Right cardiac atrium (tissue), 5 donors: ENCODE data around the gene IRF4. TPM values are rescaled to one million over a fixed set of nuclear protein-coding genes. Genes with fewer than 3 reads are reported as not detected.

Experiments
- ATAC-seq, 2 donors: fragments of 200-7000 bp; cut with Tn5 transposase; one replicate each; pipeline versions ENCODE4 v1.8.0 to v1.9.1; 2020; ENCODE audit warnings: moderate library complexity in 2 of 2, mild to moderate bottlenecking in 1 of 2
- DNase-seq, 3 donors: peaks; one replicate each; pipeline ENCODE4 v3.0.0-alpha.2; 2020
- H3K27ac ChIP-seq: one replicate; pipeline ENCODE4 v1.5.1; 2013; ENCODE audit warnings: mild to moderate bottlenecking, low read length, control low read depth, moderate library complexity
- H3K27me3 ChIP-seq: one replicate; pipeline ENCODE4 v1.6.1; 2013; ENCODE audit not compliant: control insufficient read depth, insufficient read depth
- H3K4me1 ChIP-seq: one replicate; pipeline ENCODE4 v1.6.1; 2013; ENCODE audit warnings: low read length; ENCODE audit not compliant: control insufficient read depth, insufficient read depth
- H3K4me3 ChIP-seq: one replicate; pipeline ENCODE4 v1.5.1; 2013; ENCODE audit warnings: low read length, control low read depth
- H3K9me3 ChIP-seq: one replicate; pipeline ENCODE4 v1.6.1; 2013; ENCODE audit warnings: low read length; ENCODE audit not compliant: control insufficient read depth
- WGBS: extraction: QIAGEN DNeasy Blood & Tissue Kit; methylation state at CpG from one replicate; pipeline ENCODE4 v1.1.7; 2013; 5-methylcytosine and 5-hydroxymethylcytosine counted together
- intact Hi-C, 4 donors: fragments of 100-400 bp; cut with DNase I; formaldehyde crosslinking; loops; one replicate each; pipeline versions ENCODE4 v1.11.0 to v1.14.0; 2022 to 2023
- polyA plus RNA-seq: library from polyadenylated mRNA; stranded (reverse); fragments of 200-250 nt; gene quantifications from one replicate; pipeline ENCODE4 v1.2.3, GENCODE V29; 2013
- total RNA-seq, 4 donors: library from RNA; stranded (reverse); fragmentation: NEBNext Ultra II Directional; extraction: Animal tissue kit (Norgen Biotek cat#: 25700); gene quantifications; one replicate each; pipeline ENCODE4 v1.2.1, GENCODE V29; 2021
- donor health status: healthy with polysubstance abuse.
- donor health status: DM: no; HTN: yes; CAD: no.
- donor health status: DM: no; HTN: no; CAD: no.
- donor health status: DM: no; HTN: yes; CAD: no; lungs with severe emphysema.
- donor health status: DM: yes; HTN: yes; CAD: no.

The IRF4 gene
- total and polyA plus RNA-seq, 5 donors = 0.41 to 1.4 (median 0.54) TPM

DNA sequence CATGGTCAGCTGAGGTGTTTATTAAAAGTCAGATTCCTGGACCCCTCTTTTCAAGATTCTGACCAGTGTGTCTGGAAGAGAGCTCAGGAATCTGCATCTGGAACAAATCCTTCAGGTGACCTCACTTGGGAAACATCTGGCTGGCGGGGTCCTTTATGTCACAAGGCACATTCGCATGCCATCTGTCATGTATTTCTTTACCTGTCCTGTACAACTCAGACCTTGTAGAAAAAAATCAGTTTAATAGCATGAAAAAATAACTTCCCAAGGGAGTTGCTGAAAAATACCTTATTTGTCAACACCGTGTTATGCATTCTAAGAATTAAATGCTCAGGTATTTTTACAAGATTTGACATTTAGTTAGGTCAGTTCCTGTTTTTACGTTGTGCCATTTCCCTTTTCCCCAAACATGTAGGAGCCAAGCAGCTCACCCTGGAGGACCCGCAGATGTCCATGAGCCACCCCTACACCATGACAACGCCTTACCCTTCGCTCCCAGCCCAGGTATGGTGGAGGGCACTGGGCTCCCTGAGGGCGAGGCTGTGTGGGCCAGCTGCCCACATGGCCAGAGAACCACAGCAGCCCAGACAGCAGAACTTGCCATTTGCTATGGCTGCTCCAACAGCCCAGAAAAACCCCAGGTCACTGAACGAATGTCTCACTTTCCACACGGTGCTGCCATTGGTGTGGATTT, 4.0 kb downstream of the IRF4 start:
- intact Hi-C loops = no loop called here
- no peak for DNase-seq
- 73% methylated on average over 10 of the region's 10 CpGs for WGBS
- H3K27ac ChIP-seq = no peak overlapping the region
- H3K9me3 ChIP-seq = no peaks in the 10 kb centered on the region
- ATAC-seq = no peak
- no peak overlapping the region for H3K4me3 ChIP-seq
- peaks cover 3% of the 10 kb centered on the region for H3K27me3 ChIP-seq
- H3K4me1 ChIP-seq = peaks cover 6% of the 10 kb centered on the region

DNA sequence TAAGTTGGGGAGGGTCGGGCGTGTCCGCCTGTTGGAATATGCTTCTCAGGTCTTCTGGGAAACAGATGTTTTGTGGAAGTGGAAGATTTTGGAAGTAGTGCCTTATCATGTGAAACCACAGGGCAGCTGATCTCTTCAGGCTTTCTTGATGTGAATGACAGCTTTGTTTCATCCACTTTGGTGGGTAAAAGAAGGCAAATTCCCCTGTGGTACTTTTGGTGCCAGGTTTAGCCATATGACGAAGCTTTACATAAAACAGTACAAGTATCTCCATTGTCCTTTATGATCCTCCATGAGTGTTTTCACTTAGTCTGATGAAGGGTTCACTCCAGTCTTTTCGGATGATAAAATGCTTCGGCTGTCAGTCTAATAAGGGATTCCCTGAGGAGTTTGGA, 4.6 kb downstream of the IRF4 start:
- Histone ChIP-seq H3K4me3 (no peak overlapping the region), H3K27me3 (peaks cover 3% of the 10 kb centered on the region), H3K9me3 (no peaks in the 10 kb centered on the region), H3K27ac (no peak overlapping the region), H3K4me1 (peaks cover 6% of the 10 kb centered on the region)
- DNase-seq = no peak
- ATAC-seq = no peak
- intact Hi-C loops = no loop called here
- 71% methylated on average over 6 of the region's 6 CpGs for WGBS

DNA sequence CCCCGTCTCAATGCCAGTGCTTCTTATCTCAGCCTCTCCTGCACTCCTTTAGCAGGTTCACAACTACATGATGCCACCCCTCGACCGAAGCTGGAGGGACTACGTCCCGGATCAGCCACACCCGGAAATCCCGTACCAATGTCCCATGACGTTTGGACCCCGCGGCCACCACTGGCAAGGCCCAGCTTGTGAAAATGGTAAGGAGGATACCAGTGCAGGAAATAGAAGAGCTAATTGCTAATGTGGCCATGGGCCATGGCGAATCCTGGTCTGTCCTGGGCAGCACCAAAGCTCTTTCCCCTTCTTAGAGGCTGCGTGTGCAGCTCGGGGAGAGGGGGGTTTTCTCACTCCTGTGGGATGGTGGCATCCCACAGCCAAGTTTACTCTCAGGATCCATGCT, 5.5 kb downstream of the IRF4 start:
- WGBS = 80% methylated on average over 13 of the region's 13 CpGs
- DNase-seq (no peak), ATAC-seq (no peak)
- Histone ChIP-seq H3K4me3 (no peak overlapping the region), H3K9me3 (no peaks in the 10 kb centered on the region), H3K4me1 (peaks cover 6% of the 10 kb centered on the region), H3K27ac (no peak overlapping the region), H3K27me3 (peaks cover 3% of the 10 kb centered on the region)
- intact Hi-C loops = no loop called here

GRCh38 chr6:397604-398003, 6.1 kb downstream of the IRF4 start:
- H3K9me3 ChIP-seq = no peaks in the 10 kb centered on the region
- peaks cover 3% of the 10 kb centered on the region for H3K4me1 ChIP-seq
- DNase-seq (no peak), ATAC-seq (no peak)
- H3K27me3 ChIP-seq = peaks cover 3% of the 10 kb centered on the region
- intact Hi-C loops = no loop called here
- WGBS = 75% methylated on average over 5 of the region's 5 CpGs
- no peak overlapping the region for H3K27ac ChIP-seq
- no peak overlapping the region for H3K4me3 ChIP-seq

- 93% methylated on average over 2 of the region's 2 CpGs for WGBS
- no peaks in the 10 kb centered on the region for H3K4me1 ChIP-seq
- peaks cover 3% of the 10 kb centered on the region for H3K27me3 ChIP-seq
- no peaks in the 10 kb centered on the region for H3K9me3 ChIP-seq
- DNase-seq = no peak
- no peak for ATAC-seq
- intact Hi-C loops = no loop called here
- H3K4me3 ChIP-seq = no peak overlapping the region
- H3K27ac ChIP-seq = no peak overlapping the region
Observed at GRCh38 chr6:398065-398464, 6.5 kb downstream of the IRF4 start.

DNA sequence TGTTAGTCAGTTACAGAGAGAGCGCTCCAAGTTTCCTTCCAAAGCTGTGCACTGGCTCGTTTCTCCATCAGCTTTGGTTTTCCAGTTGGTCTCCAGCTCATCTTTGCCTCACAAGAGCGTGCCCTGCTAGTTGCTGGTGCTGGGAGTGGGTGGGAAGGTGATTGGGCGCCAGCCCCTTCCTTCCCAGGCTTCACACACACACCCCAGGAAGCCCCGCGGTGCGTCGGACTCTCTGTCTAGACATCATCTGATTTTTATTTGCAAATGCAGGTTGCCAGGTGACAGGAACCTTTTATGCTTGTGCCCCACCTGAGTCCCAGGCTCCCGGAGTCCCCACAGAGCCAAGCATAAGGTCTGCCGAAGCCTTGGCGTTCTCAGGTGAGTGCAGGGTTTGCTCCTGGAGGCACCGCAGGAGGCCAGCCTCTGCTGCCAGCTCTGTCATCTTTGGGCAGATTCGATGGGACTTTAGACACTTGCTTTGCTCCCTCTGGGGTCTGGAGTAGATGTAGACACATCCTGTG, 7.1 kb downstream of the IRF4 start:
- H3K4me3 ChIP-seq = no peak overlapping the region
- no peak overlapping the region for H3K27ac ChIP-seq
- intact Hi-C loops = no loop called here
- H3K9me3 ChIP-seq = no peaks in the 10 kb centered on the region
- DNase-seq (no peak), ATAC-seq (peak in 1 of 2 donors; percentile 14)
- H3K4me1 ChIP-seq = no peaks in the 10 kb centered on the region
- H3K27me3 ChIP-seq = peaks cover 3% of the 10 kb centered on the region
- 84% methylated on average over 13 of the region's 13 CpGs for WGBS

DNA sequence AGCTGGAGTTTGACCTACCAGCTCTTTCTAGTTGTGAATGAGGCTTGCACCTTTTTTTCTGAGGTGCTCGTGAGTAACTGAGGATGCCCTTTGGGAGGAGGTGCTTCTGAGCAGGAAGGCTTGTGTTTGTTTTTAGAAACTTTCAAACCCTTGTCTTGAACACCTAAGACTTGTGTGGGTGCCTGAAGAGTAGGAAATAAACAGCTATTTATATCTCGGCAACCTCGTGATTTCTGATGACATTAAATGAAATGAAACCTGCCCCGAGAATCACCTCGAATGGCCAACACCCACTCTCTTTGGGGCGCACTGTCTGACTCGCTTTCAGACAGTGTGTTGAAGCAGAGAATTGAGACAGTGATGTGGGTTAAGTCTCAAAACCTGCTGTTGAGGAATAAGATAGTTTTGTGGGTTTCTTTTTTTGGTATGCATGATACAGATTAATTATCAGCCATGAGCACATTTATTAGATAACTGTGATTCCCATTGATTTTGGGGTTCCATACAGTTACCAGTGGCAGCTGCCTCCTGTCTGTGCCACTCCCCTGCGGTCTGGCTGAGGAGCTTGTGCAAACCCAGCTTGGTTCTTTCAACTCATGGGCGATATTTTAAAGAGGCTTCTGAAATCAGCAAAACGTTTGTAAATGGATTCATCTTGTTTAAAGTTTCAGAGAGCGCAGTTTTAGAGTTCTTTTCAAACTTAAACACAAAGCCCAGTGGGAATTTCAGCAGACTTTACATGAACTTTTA, 8.4 kb downstream of the IRF4 start:
- Histone ChIP-seq H3K27me3 (no peaks in the 10 kb centered on the region), H3K4me3 (no peak overlapping the region), H3K4me1 (no peaks in the 10 kb centered on the region), H3K27ac (no peak overlapping the region), H3K9me3 (no peaks in the 10 kb centered on the region)
- intact Hi-C loops = no loop called here
- DNase-seq (no peak), ATAC-seq (peak in 1 of 2 donors; percentile 32)
- WGBS = 54% methylated on average over 11 of the region's 11 CpGs

GRCh38 chr6:400815-401214, 9.3 kb downstream of the IRF4 start:
- WGBS = 87% methylated on average over 6 of the region's 6 CpGs
- Histone ChIP-seq H3K9me3 (no peaks in the 10 kb centered on the region), H3K27me3 (no peaks in the 10 kb centered on the region), H3K27ac (no peak overlapping the region), H3K4me3 (no peak overlapping the region), H3K4me1 (no peaks in the 10 kb centered on the region)
- no peak for DNase-seq
- intact Hi-C loops = no loop called here
- ATAC-seq = no peak

DNA sequence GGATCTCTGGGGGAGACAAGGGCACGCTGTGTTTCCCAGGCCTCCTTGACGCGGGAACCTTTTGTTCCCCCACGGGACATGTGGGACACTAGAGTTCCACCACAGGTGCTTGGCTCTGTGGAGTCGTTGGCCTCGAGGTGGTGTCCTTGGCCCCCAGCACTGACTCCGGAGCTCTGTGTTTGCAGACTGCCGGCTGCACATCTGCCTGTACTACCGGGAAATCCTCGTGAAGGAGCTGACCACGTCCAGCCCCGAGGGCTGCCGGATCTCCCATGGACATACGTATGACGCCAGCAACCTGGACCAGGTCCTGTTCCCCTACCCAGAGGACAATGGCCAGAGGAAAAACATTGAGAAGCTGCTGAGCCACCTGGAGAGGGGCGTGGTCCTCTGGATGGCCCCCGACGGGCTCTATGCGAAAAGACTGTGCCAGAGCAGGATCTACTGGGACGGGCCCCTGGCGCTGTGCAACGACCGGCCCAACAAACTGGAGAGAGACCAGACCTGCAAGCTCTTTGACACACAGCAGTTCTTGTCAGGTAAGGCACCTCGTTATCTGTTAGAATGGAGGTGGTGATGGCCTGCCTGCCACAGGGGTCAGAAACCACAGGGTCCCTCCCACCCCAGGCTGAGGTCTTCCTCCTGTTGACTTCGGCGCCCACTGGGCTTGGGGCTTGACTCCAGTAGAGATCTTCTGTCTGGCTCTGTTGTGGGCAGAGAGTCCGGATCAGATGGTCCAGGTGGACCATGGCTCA, 9.9 kb downstream of the IRF4 start:
- H3K4me3 ChIP-seq = no peak overlapping the region
- no peak overlapping the region for H3K27ac ChIP-seq
- H3K4me1 ChIP-seq = no peaks in the 10 kb centered on the region
- peak in 1 of 2 donors; percentile 16 for ATAC-seq
- WGBS = 86% methylated on average over 27 of the region's 27 CpGs
- no peaks in the 10 kb centered on the region for H3K9me3 ChIP-seq
- no peaks in the 10 kb centered on the region for H3K27me3 ChIP-seq
- intact Hi-C loops = no loop called here
- DNase-seq = no peak

GRCh38 chr6:401994-402640, 10.6 kb downstream of the IRF4 start:
- intact Hi-C loops = no loop called here
- WGBS = 88% methylated on average over 14 of the region's 14 CpGs
- Histone ChIP-seq H3K9me3 (no peaks in the 10 kb centered on the region), H3K27ac (no peak overlapping the region), H3K4me1 (no peaks in the 10 kb centered on the region), H3K27me3 (no peaks in the 10 kb centered on the region), H3K4me3 (no peak overlapping the region)
- no peak for ATAC-seq
- DNase-seq = no peak
